Measurements from ENCODE around the gene HIRA. TPM values are rescaled to one million over a fixed set of nuclear protein-coding genes. Genes with fewer than 3 reads are reported as not detected.

The HIRA gene
- polyA plus RNA-seq, 1 experiment: 17.1 TPM

- H3K4me3 ChIP-seq (ENCODE audit: low read depth, low read length): no peak overlapping the region
- no peaks in the 10 kb centered on the region for H3K27me3 ChIP-seq (ENCODE audit: control insufficient read depth, insufficient read depth, low read length)
- DNase-seq (ENCODE audit: low read depth, low spot score): no peak
- POLR2A ChIA-PET: no interaction called here
- no peak overlapping the region for H3K27ac ChIP-seq (ENCODE audit: low read depth, low read length)
- CTCF ChIA-PET: no interaction called here
- TF ChIP-seq CTCF (IDR thresholded peaks at IDR 0.05; ENCODE audit: low read depth, low read length): no peak
- no peaks in the 10 kb centered on the region for H3K9me3 ChIP-seq (ENCODE audit: control insufficient read depth, insufficient read depth, low read length)
Measured at GRCh38 chr22:19456541-19456940, 25.0 kb upstream of the HIRA start.

- ChIA-PET POLR2A (no interaction called here), CTCF (no interaction called here)
- no peak overlapping the region for H3K27ac ChIP-seq (ENCODE audit: low read depth, low read length)
- H3K4me3 ChIP-seq (ENCODE audit: low read depth, low read length): no peak overlapping the region
- H3K27me3 ChIP-seq (ENCODE audit: control insufficient read depth, insufficient read depth, low read length): no peaks in the 10 kb centered on the region
- H3K9me3 ChIP-seq (ENCODE audit: control insufficient read depth, insufficient read depth, low read length): no peaks in the 10 kb centered on the region
- no peak for TF ChIP-seq CTCF (IDR thresholded peaks at IDR 0.05; ENCODE audit: low read depth, low read length)
- DNase-seq (ENCODE audit: low read depth, low spot score): no peak
Measured at GRCh38 chr22:19455585-19456370, 24.2 kb upstream of the HIRA start.

GRCh38 chr22:19455033-19455432, 23.5 kb upstream of the HIRA start:
- CTCF ChIA-PET: no interaction called here
- H3K27me3 ChIP-seq (ENCODE audit: control insufficient read depth, insufficient read depth, low read length): no peaks in the 10 kb centered on the region
- DNase-seq (ENCODE audit: low read depth, low spot score): no peak
- no peak for TF ChIP-seq CTCF (IDR thresholded peaks at IDR 0.05; ENCODE audit: low read depth, low read length)
- no peak overlapping the region for H3K27ac ChIP-seq (ENCODE audit: low read depth, low read length)
- no peaks in the 10 kb centered on the region for H3K9me3 ChIP-seq (ENCODE audit: control insufficient read depth, insufficient read depth, low read length)
- H3K4me3 ChIP-seq (ENCODE audit: low read depth, low read length): no peak overlapping the region
- POLR2A ChIA-PET: no interaction called here

- ChIA-PET CTCF (no interaction called here), POLR2A (no interaction called here)
- Histone ChIP-seq H3K27ac (ENCODE audit: low read depth, low read length) (no peak overlapping the region), H3K4me3 (ENCODE audit: low read depth, low read length) (no peak overlapping the region), H3K27me3 (ENCODE audit: control insufficient read depth, insufficient read depth, low read length) (no peaks in the 10 kb centered on the region), H3K9me3 (ENCODE audit: control insufficient read depth, insufficient read depth, low read length) (no peaks in the 10 kb centered on the region)
- no peak for DNase-seq (ENCODE audit: low read depth, low spot score)
- TF ChIP-seq CTCF (IDR thresholded peaks at IDR 0.05; ENCODE audit: low read depth, low read length): no peak
Measured at GRCh38 chr22:19454156-19454555, 22.6 kb upstream of the HIRA start.

- CTCF ChIA-PET: no interaction called here
Measured at GRCh38 chr22:19453718-19454117, 22.2 kb upstream of the HIRA start.

More at GRCh38 chr22:19453718-19454117, 22.2 kb upstream of the HIRA start:
- no peak overlapping the region for H3K4me3 ChIP-seq (ENCODE audit: low read depth, low read length)
- no peak overlapping the region for H3K27ac ChIP-seq (ENCODE audit: low read depth, low read length)
- TF ChIP-seq CTCF (IDR thresholded peaks at IDR 0.05; ENCODE audit: low read depth, low read length): no peak
- no peak for DNase-seq (ENCODE audit: low read depth, low spot score)
- POLR2A ChIA-PET: no interaction called here
- no peaks in the 10 kb centered on the region for H3K27me3 ChIP-seq (ENCODE audit: control insufficient read depth, insufficient read depth, low read length)
- no peaks in the 10 kb centered on the region for H3K9me3 ChIP-seq (ENCODE audit: control insufficient read depth, insufficient read depth, low read length)
